Brain microvascular endothelial cell (primary cell): ENCODE results near the gene HS6ST3.

Source experiments
- DNase-seq: peaks from one replicate; pipeline ENCODE4 v3.0.0-alpha.2; 2020
- H3K27ac ChIP-seq: fragments of 250-450 bp; sonication (Bioruptor Pico); 2 replicates; pipeline ENCODE4 v1.5.1; 2020; ENCODE audit warnings: mild to moderate bottlenecking, moderate library complexity
- H3K27me3 ChIP-seq: fragments of 250-450 bp; sonication (Bioruptor Pico); replicated peaks from 2 replicates; pipeline ENCODE4 v1.5.1; 2020; ENCODE audit warnings: mild to moderate bottlenecking
- H3K36me3 ChIP-seq: fragments of 250-450 bp; sonication (Bioruptor Pico); replicated peaks from 2 replicates; pipeline ENCODE4 v1.5.1; 2020; ENCODE audit warnings: mild to moderate bottlenecking
- H3K4me3 ChIP-seq: 2 replicates; pipeline ENCODE4 v1.5.1; 2011; ENCODE audit warnings: low read depth, mild to moderate bottlenecking, control low read depth, low read length, moderate library complexity
- CTCF ChIP-seq: IDR thresholded peaks from 2 replicates; pipeline ENCODE4 v1.5.1; 2011; ENCODE audit warnings: low read depth, mild to moderate bottlenecking, moderate library complexity, low read length, control low read depth, inconsistent platforms; ENCODE audit errors: missing control alignments
- in situ Hi-C: cut with HindIII; loops from 2 replicates; pipeline ENCODE4 v1.10.0; 2017; ENCODE audit warnings: low sequenced_read_pairs, low pct_ligation_motif_present

Gene HS6ST3

GRCh38 chr13:96248103-96248502 is 158.2 kb downstream of the HS6ST3 start:
- Histone ChIP-seq H3K4me3 (no peak overlapping the region), H3K36me3 (no peaks in the 10 kb centered on the region), H3K27me3 (no peaks in the 10 kb centered on the region), H3K27ac (no peak overlapping the region)
- in situ Hi-C loops: no loop called here
- DNase-seq: no peak
- no peak for TF ChIP-seq CTCF

GRCh38 chr13:96248996-96249395 is 159.1 kb downstream of the HS6ST3 start:
- H3K27ac ChIP-seq: no peak overlapping the region
- no peak for TF ChIP-seq CTCF
- no peaks in the 10 kb centered on the region for H3K36me3 ChIP-seq
- in situ Hi-C loops: no loop called here
- DNase-seq: no peak
- H3K27me3 ChIP-seq: no peaks in the 10 kb centered on the region
- no peak overlapping the region for H3K4me3 ChIP-seq

DNA sequence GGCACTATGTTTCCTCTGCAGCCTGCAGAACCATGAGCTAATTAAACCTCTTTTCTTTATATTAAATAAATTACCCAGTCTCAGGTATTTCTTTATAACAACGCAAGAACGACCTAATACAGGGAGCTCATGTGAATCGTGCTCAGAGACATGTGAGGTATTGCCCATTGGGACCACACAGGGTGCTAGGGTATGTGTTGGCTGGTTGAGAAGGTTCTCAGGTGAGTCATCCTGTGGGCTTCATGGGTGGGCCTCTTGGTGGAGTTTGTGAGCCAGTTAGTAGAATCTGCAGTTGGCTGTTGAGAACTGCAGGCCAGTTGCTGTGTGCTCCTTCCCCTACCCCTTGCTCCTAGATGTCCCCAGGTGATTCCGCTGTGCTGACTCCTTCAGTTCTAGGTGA is 163.0 kb downstream of the HS6ST3 start:
- H3K27me3 ChIP-seq: no peaks in the 10 kb centered on the region
- in situ Hi-C loops: no loop called here
- no peaks in the 10 kb centered on the region for H3K36me3 ChIP-seq
- no peak for TF ChIP-seq CTCF
- DNase-seq: no peak
- H3K4me3 ChIP-seq: no peak overlapping the region
- H3K27ac ChIP-seq: no peak overlapping the region

- in situ Hi-C loops: no loop called here
- no peak overlapping the region for H3K4me3 ChIP-seq
- DNase-seq: no peak
- no peaks in the 10 kb centered on the region for H3K36me3 ChIP-seq
- no peak overlapping the region for H3K27ac ChIP-seq
- TF ChIP-seq CTCF: no peak
- H3K27me3 ChIP-seq: no peaks in the 10 kb centered on the region
These were observed 183.3 kb downstream of the HS6ST3 start for GRCh38 chr13:96273196-96273595.

DNA sequence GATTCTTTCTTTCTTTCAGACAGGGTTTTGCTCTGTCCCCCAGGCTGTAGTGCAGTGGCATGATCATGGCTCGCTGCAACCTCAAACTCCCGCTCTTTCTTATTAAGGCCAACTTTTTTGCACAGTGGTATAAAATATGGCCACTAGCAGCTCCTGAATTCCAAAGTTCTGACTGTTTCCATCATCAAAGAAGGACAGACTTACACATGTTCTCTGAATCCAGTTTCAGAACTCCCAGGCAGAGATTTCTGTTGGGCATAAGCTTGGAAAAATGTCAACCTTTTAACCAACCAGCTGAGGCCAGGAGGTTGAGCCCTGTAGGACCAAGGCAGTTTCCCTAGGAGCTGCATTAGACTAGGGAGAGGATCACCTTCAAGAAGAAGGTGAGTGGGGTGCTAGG is 184.1 kb downstream of the HS6ST3 start:
- in situ Hi-C loops: no loop called here
- Histone ChIP-seq H3K27ac (no peak overlapping the region), H3K36me3 (no peaks in the 10 kb centered on the region), H3K27me3 (no peaks in the 10 kb centered on the region), H3K4me3 (no peak overlapping the region)
- DNase-seq: no peak
- no peak for TF ChIP-seq CTCF

DNA sequence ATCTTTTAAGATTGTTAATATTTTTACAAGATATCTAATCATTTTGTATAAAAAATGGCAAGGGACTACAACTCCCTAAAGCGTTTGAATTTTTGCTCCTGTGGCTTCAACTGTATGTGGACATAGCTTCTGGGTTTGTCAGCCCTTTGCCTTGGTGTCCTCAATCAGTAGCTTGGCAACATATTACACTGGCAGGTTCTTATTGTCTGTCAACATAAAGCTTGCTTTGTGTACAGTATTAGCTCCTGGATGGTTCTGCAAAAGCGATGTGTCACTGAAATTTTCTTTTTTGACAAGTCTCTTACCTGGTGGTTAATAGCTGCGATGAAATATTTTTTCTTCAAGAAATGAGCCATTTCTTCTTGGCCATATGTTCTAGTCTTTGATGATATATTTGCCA is 190.0 kb downstream of the HS6ST3 start:
- Histone ChIP-seq H3K27me3 (no peaks in the 10 kb centered on the region), H3K36me3 (no peaks in the 10 kb centered on the region), H3K27ac (no peak overlapping the region), H3K4me3 (no peak overlapping the region)
- in situ Hi-C loops: no loop called here
- TF ChIP-seq CTCF: no peak
- no peak for DNase-seq
